H9 (cell line): ENCODE results near the gene NAA50. TPM values are rescaled to one million over a fixed set of nuclear protein-coding genes. Genes with fewer than 3 reads are reported as not detected.

ENCODE experiments used
- DNase-seq: peaks from one replicate; pipeline ENCODE4 v3.0.0-alpha.2; 2017
- H2AFZ ChIP-seq: one replicate; pipeline ENCODE4 v1.6.1; 2013; ENCODE audit warnings: mild to moderate bottlenecking, low read length, control low read depth, moderate library complexity
- H2AK5ac ChIP-seq: 2 replicates; pipeline ENCODE4 v1.6.1; 2013; ENCODE audit warnings: low read length, control low read depth, mixed read lengths; ENCODE audit not compliant: insufficient read length
- H2BK120ac ChIP-seq: one replicate; pipeline ENCODE4 v1.6.1; 2013; ENCODE audit warnings: low read depth, mild to moderate bottlenecking, low read length, control low read depth, inconsistent platforms; ENCODE audit not compliant: poor library complexity, severe bottlenecking
- H2BK12ac ChIP-seq: 2 replicates; pipeline ENCODE4 v1.6.1; 2013; ENCODE audit warnings: low read length, control low read depth, mixed read lengths, low read depth; ENCODE audit not compliant: insufficient read length
- H2BK15ac ChIP-seq: 2 replicates; pipeline ENCODE4 v1.6.1; 2013; ENCODE audit warnings: low read depth, low read length, control low read depth
- H2BK20ac ChIP-seq: one replicate; pipeline ENCODE4 v1.6.1; 2013; ENCODE audit warnings: low read depth, mild to moderate bottlenecking, low read length, control low read depth, inconsistent platforms; ENCODE audit not compliant: poor library complexity, severe bottlenecking
- H2BK5ac ChIP-seq: 2 replicates; pipeline ENCODE4 v1.6.1; 2013; ENCODE audit warnings: low read length, control low read depth, mixed read lengths; ENCODE audit not compliant: insufficient read length
- H3K14ac ChIP-seq: 2 replicates; pipeline ENCODE4 v1.6.1; 2013; ENCODE audit warnings: low read length, control low read depth; ENCODE audit not compliant: insufficient read depth
- H3K18ac ChIP-seq: 2 replicates; pipeline ENCODE4 v1.6.1; 2013; ENCODE audit warnings: low read depth, mild to moderate bottlenecking, mixed read lengths, low read length, control low read depth; ENCODE audit not compliant: insufficient read length
- H3K23ac ChIP-seq: 2 replicates; pipeline ENCODE4 v1.6.1; 2013; ENCODE audit warnings: low read length, control low read depth, mixed read lengths, low read depth; ENCODE audit not compliant: insufficient read length
- H3K23me2 ChIP-seq: 2 replicates; pipeline ENCODE4 v1.6.1; 2013; ENCODE audit warnings: low read depth, mild to moderate bottlenecking, mixed read lengths, low read length, control low read depth; ENCODE audit not compliant: insufficient read length, poor library complexity, severe bottlenecking
- H3K27ac ChIP-seq: 2 replicates; pipeline ENCODE4 v1.5.1; 2013; ENCODE audit warnings: low read length, control low read depth, mixed read lengths, low read depth; ENCODE audit not compliant: insufficient read length
- H3K27me3 ChIP-seq: 2 replicates; pipeline ENCODE4 v1.6.1; 2013; ENCODE audit warnings: low read length, control low read depth, inconsistent platforms; ENCODE audit not compliant: insufficient read depth
- H3K4ac ChIP-seq: 2 replicates; pipeline ENCODE4 v1.6.1; 2013; ENCODE audit warnings: low read depth, mild to moderate bottlenecking, control low read depth, inconsistent platforms, low read length, moderate library complexity
- H3K4me1 ChIP-seq: 2 replicates; pipeline ENCODE4 v1.6.1; 2013; ENCODE audit warnings: low read length, control low read depth, inconsistent platforms; ENCODE audit not compliant: insufficient read depth
- H3K4me2 ChIP-seq: 2 replicates; pipeline ENCODE4 v1.6.1; 2013; ENCODE audit warnings: low read length, control low read depth, mixed read lengths; ENCODE audit not compliant: insufficient read length, insufficient read depth
- H3K56ac ChIP-seq: 2 replicates; pipeline ENCODE4 v1.6.1; 2013; ENCODE audit warnings: low read depth, mild to moderate bottlenecking, mixed read lengths, low read length, control low read depth; ENCODE audit not compliant: insufficient read length
- H3K79me1 ChIP-seq: 2 replicates; pipeline ENCODE4 v1.6.1; 2013; ENCODE audit warnings: low read depth, mild to moderate bottlenecking, moderate library complexity, low read length, control low read depth, inconsistent platforms; ENCODE audit not compliant: insufficient read depth, poor library complexity, severe bottlenecking
- H3K79me2 ChIP-seq: 2 replicates; pipeline ENCODE4 v1.6.1; 2013; ENCODE audit warnings: low read length, control low read depth, inconsistent platforms; ENCODE audit not compliant: insufficient read depth
- H3K9ac ChIP-seq: 2 replicates; pipeline ENCODE4 v1.6.1; 2013; ENCODE audit warnings: low read length, control low read depth, mixed read lengths; ENCODE audit not compliant: insufficient read length; ENCODE audit errors: extremely low read depth
- H3K9me3 ChIP-seq: one replicate; pipeline ENCODE4 v1.6.1; 2013; ENCODE audit warnings: low read depth, low read length, inconsistent platforms; ENCODE audit not compliant: control insufficient read depth
- H3T11ph ChIP-seq: one replicate; pipeline ENCODE4 v1.6.1; 2013; ENCODE audit warnings: mild to moderate bottlenecking, low read length, control low read depth, inconsistent platforms
- H4K20me1 ChIP-seq: one replicate; pipeline ENCODE4 v1.6.1; 2013; ENCODE audit not compliant: control insufficient read depth, insufficient read length, insufficient read depth
- H4K5ac ChIP-seq: 2 replicates; pipeline ENCODE4 v1.6.1; 2013; ENCODE audit warnings: low read depth, mild to moderate bottlenecking, mixed read lengths, low read length, control low read depth; ENCODE audit not compliant: insufficient read length
- H4K8ac ChIP-seq: replicated peaks from 2 replicates; pipeline ENCODE4 v1.6.1; 2013; ENCODE audit warnings: low read length, control low read depth, mixed read lengths, low read depth; ENCODE audit not compliant: insufficient read length
- H4K91ac ChIP-seq: 2 replicates; pipeline ENCODE4 v1.6.1; 2013; ENCODE audit warnings: low read depth, mild to moderate bottlenecking, moderate library complexity, mixed read lengths, low read length, control low read depth; ENCODE audit not compliant: insufficient read length
- H3K27ac Mint-ChIP-seq, 3 experiments: 2 replicates in 2 of 3; 3 replicates in 1 of 3; pipeline ENCODE4 v1.8.0; 2020 to 2021; ENCODE audit warnings: mixed read lengths in 3 of 3, mild to moderate bottlenecking in 1 of 3, moderate library complexity in 1 of 3
- H3K27me3 Mint-ChIP-seq: 2 replicates; pipeline ENCODE4 v1.8.0; 2021; ENCODE audit warnings: low read depth, mild to moderate bottlenecking, moderate library complexity, mixed read lengths
- H3K36me3 Mint-ChIP-seq, 3 experiments: 2 replicates in 2 of 3; 3 replicates in 1 of 3; pipeline ENCODE4 v1.8.0; 2020 to 2021; ENCODE audit warnings: low read depth in 3 of 3, mixed read lengths in 3 of 3; ENCODE audit not compliant: insufficient read depth in 1 of 3
- H3K4me1 Mint-ChIP-seq, 2 experiments: 2 replicates each; pipeline ENCODE4 v1.8.0; 2020; ENCODE audit warnings: mixed read lengths in 2 of 2
- H3K4me3 Mint-ChIP-seq, 2 experiments: 2 replicates in 1 of 2; 3 replicates in 1 of 2; pipeline ENCODE4 v1.8.0; 2020 to 2021; ENCODE audit warnings: mild to moderate bottlenecking in 2 of 2, mixed read lengths in 2 of 2, moderate library complexity in 1 of 2
- H3K9me3 Mint-ChIP-seq, 2 experiments: 2 replicates in 1 of 2; 3 replicates in 1 of 2; pipeline ENCODE4 v1.8.0; 2020; ENCODE audit warnings: mild to moderate bottlenecking in 2 of 2, mixed read lengths in 2 of 2, moderate library complexity in 1 of 2
- WGBS: extraction: QIAGEN DNeasy Blood & Tissue Kit; methylation state at CpG from one replicate; pipeline ENCODE4 v1.1.7; 2013; ENCODE audit warnings: missing lambda C conversion rate, low lambda C conversion rate, mixed read lengths; ENCODE audit not compliant: insufficient read length; ENCODE audit errors: extremely low coverage; 5-methylcytosine and 5-hydroxymethylcytosine counted together
- total RNA-seq: library from RNA; stranded (reverse); gene quantifications from 2 replicates; pipeline ENCODE4 v1.2.1, GENCODE V29; 2021
- TF ChIP-seq, protein P1 (sequence below): fragments of 200-600 bp; sonication (generic); conservative IDR thresholded peaks from 3 replicates; pipeline ENCODE4 v1.8.0; 2021; ENCODE audit warnings: antibody characterized with exemption, mild to moderate bottlenecking

The NAA50 gene
- total RNA-seq, 1 experiment from 2014 or later, result 216 TPM

- Histone ChIP-seq H3K27me3 (no peaks in the 10 kb centered on the region), H3K4ac (no peak overlapping the region), H2BK120ac (no peak overlapping the region), H4K5ac (no peak overlapping the region), H3K23ac (no peak overlapping the region), H3K23me2 (peaks cover 3% of the 10 kb centered on the region), H3K79me2 (peaks cover 66% of the 10 kb centered on the region), H2AFZ (no peak overlapping the region), H2BK5ac (no peak overlapping the region), H3K14ac (no peak overlapping the region), H4K91ac (no peak overlapping the region), H2BK20ac (no peak overlapping the region), H3K56ac (no peak overlapping the region), H2BK12ac (no peak overlapping the region), H3K27ac (no peak overlapping the region), H3T11ph (no peak overlapping the region), H2BK15ac (no peak overlapping the region), H4K20me1 (no peaks in the 10 kb centered on the region), H3K4me2 (no peak overlapping the region), H3K79me1 (no peaks in the 10 kb centered on the region), H3K4me1 (no peaks in the 10 kb centered on the region), H3K9me3 (no peaks in the 10 kb centered on the region), H2AK5ac (no peak overlapping the region), H3K9ac (no peak overlapping the region), H4K8ac (no peak overlapping the region), H3K18ac (no peak overlapping the region)
- H3K27me3 Mint-ChIP-seq, result no peaks in the 10 kb centered on the region
- no CpG with 5 or more reads among the region's 1 CpG for WGBS
- H3K36me3 Mint-ChIP-seq, result peaks cover 0 to 10% (median 7%) of the 10 kb centered on the region in 3 experiments; a peak in 5 of 7 replicates
- peaks cover 0 to 2% of the 10 kb centered on the region in 2 experiments; a peak in 1 of 5 replicates for H3K9me3 Mint-ChIP-seq
- TF ChIP-seq, protein P1, sequence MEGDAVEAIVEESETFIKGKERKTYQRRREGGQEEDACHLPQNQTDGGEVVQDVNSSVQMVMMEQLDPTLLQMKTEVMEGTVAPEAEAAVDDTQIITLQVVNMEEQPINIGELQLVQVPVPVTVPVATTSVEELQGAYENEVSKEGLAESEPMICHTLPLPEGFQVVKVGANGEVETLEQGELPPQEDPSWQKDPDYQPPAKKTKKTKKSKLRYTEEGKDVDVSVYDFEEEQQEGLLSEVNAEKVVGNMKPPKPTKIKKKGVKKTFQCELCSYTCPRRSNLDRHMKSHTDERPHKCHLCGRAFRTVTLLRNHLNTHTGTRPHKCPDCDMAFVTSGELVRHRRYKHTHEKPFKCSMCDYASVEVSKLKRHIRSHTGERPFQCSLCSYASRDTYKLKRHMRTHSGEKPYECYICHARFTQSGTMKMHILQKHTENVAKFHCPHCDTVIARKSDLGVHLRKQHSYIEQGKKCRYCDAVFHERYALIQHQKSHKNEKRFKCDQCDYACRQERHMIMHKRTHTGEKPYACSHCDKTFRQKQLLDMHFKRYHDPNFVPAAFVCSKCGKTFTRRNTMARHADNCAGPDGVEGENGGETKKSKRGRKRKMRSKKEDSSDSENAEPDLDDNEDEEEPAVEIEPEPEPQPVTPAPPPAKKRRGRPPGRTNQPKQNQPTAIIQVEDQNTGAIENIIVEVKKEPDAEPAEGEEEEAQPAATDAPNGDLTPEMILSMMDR, result no peak
- H3K27ac Mint-ChIP-seq, result no peak overlapping the region; a peak in 3 of 7 replicates
- H3K4me3 Mint-ChIP-seq, result no peak overlapping the region
- no peak for DNase-seq
- H3K4me1 Mint-ChIP-seq, result peaks cover 58 to 73% of the 10 kb centered on the region in 2 experiments
Observed at GRCh38 chr3:113741620-113742019, 4.4 kb downstream of the NAA50 start.
